Measurements from ENCODE around the gene DUSP23.

DUSP23 gene

GRCh38 chr1:159786465-159786864 is 5.7 kb downstream of the DUSP23 start:
- Histone ChIP-seq H3K27ac (ENCODE audit: low read depth, low read length) (no peak overlapping the region), H3K36me3 (ENCODE audit: control insufficient read depth, insufficient read depth, low read length) (no peaks in the 10 kb centered on the region), H3K9ac (ENCODE audit: low read depth, low read length) (no peak overlapping the region), H3K27me3 (ENCODE audit: control insufficient read depth, insufficient read depth, low read length) (no peaks in the 10 kb centered on the region; the same call in 1 of the 2 replicates), H3K4me1 (ENCODE audit: control insufficient read depth, insufficient read depth, low read length) (peaks cover 9% of the 10 kb centered on the region), H3K9me3 (ENCODE audit: control insufficient read depth, insufficient read depth, low read length) (no peaks in the 10 kb centered on the region), H3K4me3 (ENCODE audit: low read depth, low read length) (no peak overlapping the region)

- H3K36me3 ChIP-seq (ENCODE audit: control insufficient read depth, insufficient read depth, low read length) = no peaks in the 10 kb centered on the region
- no peak overlapping the region for H3K4me3 ChIP-seq (ENCODE audit: low read depth, low read length)
- no peak overlapping the region for H3K9ac ChIP-seq (ENCODE audit: low read depth, low read length)
- H3K4me1 ChIP-seq (ENCODE audit: control insufficient read depth, insufficient read depth, low read length) = peaks cover 9% of the 10 kb centered on the region
- no peak overlapping the region for H3K27ac ChIP-seq (ENCODE audit: low read depth, low read length)
- no peaks in the 10 kb centered on the region for H3K27me3 ChIP-seq (ENCODE audit: control insufficient read depth, insufficient read depth, low read length)
- no peaks in the 10 kb centered on the region for H3K9me3 ChIP-seq (ENCODE audit: control insufficient read depth, insufficient read depth, low read length)
Measured at GRCh38 chr1:159786966-159787365, 6.2 kb downstream of the DUSP23 start.

GRCh38 chr1:159790237-159790917 is 9.6 kb downstream of the DUSP23 start:
- no peaks in the 10 kb centered on the region for H3K9me3 ChIP-seq (ENCODE audit: control insufficient read depth, insufficient read depth, low read length)
- no peaks in the 10 kb centered on the region for H3K4me1 ChIP-seq (ENCODE audit: control insufficient read depth, insufficient read depth, low read length)
- no peaks in the 10 kb centered on the region for H3K27me3 ChIP-seq (ENCODE audit: control insufficient read depth, insufficient read depth, low read length)
- no peak overlapping the region for H3K4me3 ChIP-seq (ENCODE audit: low read depth, low read length)
- H3K9ac ChIP-seq (ENCODE audit: low read depth, low read length) = no peak overlapping the region
- H3K36me3 ChIP-seq (ENCODE audit: control insufficient read depth, insufficient read depth, low read length) = no peaks in the 10 kb centered on the region
- no peak overlapping the region for H3K27ac ChIP-seq (ENCODE audit: low read depth, low read length)

GRCh38 chr1:159791031-159791430 is 10.3 kb downstream of the DUSP23 start:
- H3K27me3 ChIP-seq (ENCODE audit: control insufficient read depth, insufficient read depth, low read length) = no peaks in the 10 kb centered on the region
- no peak overlapping the region for H3K27ac ChIP-seq (ENCODE audit: low read depth, low read length)
- H3K4me3 ChIP-seq (ENCODE audit: low read depth, low read length) = no peak overlapping the region
- H3K36me3 ChIP-seq (ENCODE audit: control insufficient read depth, insufficient read depth, low read length) = no peaks in the 10 kb centered on the region
- H3K9me3 ChIP-seq (ENCODE audit: control insufficient read depth, insufficient read depth, low read length) = no peaks in the 10 kb centered on the region
- H3K4me1 ChIP-seq (ENCODE audit: control insufficient read depth, insufficient read depth, low read length) = no peaks in the 10 kb centered on the region
- no peak overlapping the region for H3K9ac ChIP-seq (ENCODE audit: low read depth, low read length)

- Histone ChIP-seq H3K27ac (ENCODE audit: low read depth, low read length) (no peak overlapping the region), H3K27me3 (ENCODE audit: control insufficient read depth, insufficient read depth, low read length) (no peaks in the 10 kb centered on the region), H3K36me3 (ENCODE audit: control insufficient read depth, insufficient read depth, low read length) (no peaks in the 10 kb centered on the region), H3K9ac (ENCODE audit: low read depth, low read length) (no peak overlapping the region), H3K4me3 (ENCODE audit: low read depth, low read length) (no peak overlapping the region), H3K9me3 (ENCODE audit: control insufficient read depth, insufficient read depth, low read length) (no peaks in the 10 kb centered on the region), H3K4me1 (ENCODE audit: control insufficient read depth, insufficient read depth, low read length) (no peaks in the 10 kb centered on the region)
Measured at GRCh38 chr1:159791461-159791860, 10.7 kb downstream of the DUSP23 start.

- Histone ChIP-seq H3K27me3 (ENCODE audit: control insufficient read depth, insufficient read depth, low read length) (no peaks in the 10 kb centered on the region), H3K36me3 (ENCODE audit: control insufficient read depth, insufficient read depth, low read length) (no peaks in the 10 kb centered on the region), H3K9me3 (ENCODE audit: control insufficient read depth, insufficient read depth, low read length) (no peaks in the 10 kb centered on the region), H3K4me3 (ENCODE audit: low read depth, low read length) (no peak overlapping the region), H3K4me1 (ENCODE audit: control insufficient read depth, insufficient read depth, low read length) (no peaks in the 10 kb centered on the region), H3K27ac (ENCODE audit: low read depth, low read length) (no peak overlapping the region), H3K9ac (ENCODE audit: low read depth, low read length) (no peak overlapping the region)
Measured at GRCh38 chr1:159795534-159795933, 14.8 kb downstream of the DUSP23 start.

GRCh38 chr1:159798893-159799292 is 18.1 kb downstream of the DUSP23 start:
- no peak overlapping the region for H3K27ac ChIP-seq (ENCODE audit: low read depth, low read length)
- no peaks in the 10 kb centered on the region for H3K9me3 ChIP-seq (ENCODE audit: control insufficient read depth, insufficient read depth, low read length)
- H3K36me3 ChIP-seq (ENCODE audit: control insufficient read depth, insufficient read depth, low read length) = no peaks in the 10 kb centered on the region
- H3K4me1 ChIP-seq (ENCODE audit: control insufficient read depth, insufficient read depth, low read length) = no peaks in the 10 kb centered on the region
- H3K27me3 ChIP-seq (ENCODE audit: control insufficient read depth, insufficient read depth, low read length) = no peaks in the 10 kb centered on the region
- no peak overlapping the region for H3K9ac ChIP-seq (ENCODE audit: low read depth, low read length)
- no peak overlapping the region for H3K4me3 ChIP-seq (ENCODE audit: low read depth, low read length)

- Histone ChIP-seq H3K27ac (ENCODE audit: low read depth, low read length) (no peak overlapping the region), H3K27me3 (ENCODE audit: control insufficient read depth, insufficient read depth, low read length) (no peaks in the 10 kb centered on the region), H3K36me3 (ENCODE audit: control insufficient read depth, insufficient read depth, low read length) (no peaks in the 10 kb centered on the region), H3K4me3 (ENCODE audit: low read depth, low read length) (no peak overlapping the region), H3K9me3 (ENCODE audit: control insufficient read depth, insufficient read depth, low read length) (no peaks in the 10 kb centered on the region), H3K4me1 (ENCODE audit: control insufficient read depth, insufficient read depth, low read length) (no peaks in the 10 kb centered on the region), H3K9ac (ENCODE audit: low read depth, low read length) (no peak overlapping the region)
Measured at GRCh38 chr1:159799446-159799985, 18.8 kb downstream of the DUSP23 start.

- H3K36me3 ChIP-seq (ENCODE audit: control insufficient read depth, insufficient read depth, low read length) = no peaks in the 10 kb centered on the region
- H3K9ac ChIP-seq (ENCODE audit: low read depth, low read length) = no peak overlapping the region
- H3K9me3 ChIP-seq (ENCODE audit: control insufficient read depth, insufficient read depth, low read length) = no peaks in the 10 kb centered on the region
- H3K4me1 ChIP-seq (ENCODE audit: control insufficient read depth, insufficient read depth, low read length) = no peaks in the 10 kb centered on the region
- no peak overlapping the region for H3K27ac ChIP-seq (ENCODE audit: low read depth, low read length)
- H3K27me3 ChIP-seq (ENCODE audit: control insufficient read depth, insufficient read depth, low read length) = no peaks in the 10 kb centered on the region
- no peak overlapping the region for H3K4me3 ChIP-seq (ENCODE audit: low read depth, low read length)
Measured at GRCh38 chr1:159800177-159800930, 19.6 kb downstream of the DUSP23 start.

GRCh38 chr1:159802111-159802510 is 21.3 kb downstream of the DUSP23 start, which contains the start of gene FCRL6:
Gene FCRL6 (plus strand): TSS chr1:159802360. CDS start chr1:159802425, 65 bp downstream.
- Histone ChIP-seq H3K4me3 (ENCODE audit: low read depth, low read length) (no peak within 1 kb of the TSS), H3K27ac (ENCODE audit: low read depth, low read length) (no peak within 1 kb of the TSS), H3K9ac (ENCODE audit: low read depth, low read length) (no peak within 1 kb of the TSS), H3K4me1 (ENCODE audit: control insufficient read depth, insufficient read depth, low read length) (no peaks in the 10 kb centered on the region), H3K9me3 (ENCODE audit: control insufficient read depth, insufficient read depth, low read length) (no peaks in the 10 kb centered on the region), H3K36me3 (ENCODE audit: control insufficient read depth, insufficient read depth, low read length) (no peaks in the 10 kb centered on the region), H3K27me3 (ENCODE audit: control insufficient read depth, insufficient read depth, low read length) (no peaks in the 10 kb centered on the region)

Measured in HUES48 (cell line).